ENCODE data around the gene CAMKV.

The CAMKV gene

DNA sequence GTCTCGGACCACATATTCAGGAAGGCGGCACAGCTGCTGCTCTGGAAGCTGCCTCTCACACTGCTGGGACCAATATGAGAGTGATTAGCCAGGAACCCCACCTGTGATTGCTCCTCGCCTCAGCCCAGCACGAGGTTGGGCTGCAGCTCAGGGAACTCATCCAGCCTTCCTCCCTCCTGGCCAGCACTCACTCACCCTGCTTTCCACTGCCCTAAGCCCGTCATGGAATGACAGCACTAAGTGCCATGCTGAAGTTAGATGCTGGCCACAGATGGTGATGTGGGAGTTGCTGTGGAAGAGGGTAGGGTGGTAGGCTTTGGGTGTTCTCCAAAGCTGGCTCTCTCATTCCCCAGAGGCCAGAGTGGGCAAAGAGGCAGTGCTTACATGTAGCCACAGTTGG lies 26.6 kb upstream of the CAMKV start:
- DNase-seq (ENCODE audit: low read depth, low spot score), result no peak

DNA sequence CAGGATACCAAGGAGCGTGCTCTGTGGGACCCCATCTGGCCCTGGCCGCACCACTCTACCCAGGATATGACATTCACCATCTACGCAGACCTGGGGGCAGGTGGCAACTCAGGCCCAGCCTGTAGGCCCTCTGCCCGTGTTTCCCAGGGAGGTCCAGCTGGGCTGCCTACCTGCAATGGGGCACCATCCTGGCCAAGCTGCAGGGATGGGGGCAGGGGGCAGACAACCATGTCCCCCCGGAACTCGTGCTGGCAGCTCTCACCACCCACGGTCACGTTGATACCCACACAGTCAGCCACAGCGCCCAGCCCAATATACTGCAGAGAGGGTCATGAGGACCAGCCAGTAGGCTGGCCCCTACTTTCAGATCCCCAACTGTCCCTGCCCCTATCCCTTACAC lies 26.1 kb upstream of the CAMKV start:
- DNase-seq (ENCODE audit: low read depth, low spot score), result no peak

DNA sequence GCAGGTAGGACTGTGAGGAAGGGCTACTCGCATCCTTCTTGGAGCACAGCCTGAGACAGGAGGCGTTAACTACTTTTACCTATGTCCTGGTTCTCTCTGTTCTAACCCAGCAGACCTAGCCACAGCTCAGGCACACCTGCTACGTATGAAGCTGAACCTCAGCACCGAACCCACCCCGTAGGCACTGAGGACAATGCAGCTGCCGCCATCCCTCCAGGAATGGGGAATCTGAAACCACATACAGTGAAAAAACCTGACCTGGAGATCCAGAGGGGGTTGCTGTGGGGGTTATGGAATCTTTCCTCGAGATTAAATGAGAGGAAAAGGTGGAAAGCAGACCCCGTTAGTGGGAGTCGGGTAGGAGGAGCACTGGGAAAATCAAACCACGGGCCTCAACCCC lies 19.6 kb upstream of the CAMKV start:
- DNase-seq (ENCODE audit: low read depth, low spot score), result no peak

DNA sequence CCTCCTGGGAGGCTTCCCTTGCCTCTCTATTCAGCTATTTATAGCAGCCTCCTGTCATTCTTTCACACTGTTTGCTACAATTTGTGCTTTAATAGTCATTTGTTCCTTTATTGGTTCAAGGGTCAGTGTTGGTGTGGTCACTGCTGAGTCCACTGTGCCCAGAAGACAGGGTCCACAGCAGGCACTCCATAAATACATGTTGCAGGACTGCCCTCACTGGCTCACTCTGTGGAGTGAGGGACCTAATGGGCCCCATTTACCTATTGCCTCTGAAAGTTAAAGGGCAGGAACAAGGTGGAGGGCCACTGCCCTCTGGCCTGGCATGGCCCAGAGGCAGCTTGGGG lies 17.2 kb upstream of the CAMKV start:
- DNase-seq (ENCODE audit: low read depth, low spot score), result no peak

DNA sequence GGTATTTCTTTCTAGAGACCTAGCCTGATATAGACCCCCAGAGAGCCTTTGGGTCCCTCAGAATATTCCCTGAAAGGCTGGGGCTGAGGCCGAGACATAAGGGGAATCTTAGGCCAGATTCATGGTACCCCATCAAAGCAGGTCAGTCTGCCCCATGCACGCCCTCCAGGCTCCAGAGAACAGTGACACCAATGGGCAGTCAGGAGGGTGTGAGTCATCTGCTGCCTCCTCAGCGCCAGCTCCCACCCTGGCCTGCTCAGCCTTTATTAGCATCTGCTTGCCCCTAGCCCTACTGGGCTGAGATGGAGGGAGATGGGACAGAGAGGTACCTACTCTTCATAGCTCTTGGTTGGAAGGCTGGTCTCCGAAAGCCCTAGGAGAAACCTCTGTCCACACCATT lies 14.3 kb upstream of the CAMKV start:
- DNase-seq (ENCODE audit: low read depth, low spot score), result no peak

DNA sequence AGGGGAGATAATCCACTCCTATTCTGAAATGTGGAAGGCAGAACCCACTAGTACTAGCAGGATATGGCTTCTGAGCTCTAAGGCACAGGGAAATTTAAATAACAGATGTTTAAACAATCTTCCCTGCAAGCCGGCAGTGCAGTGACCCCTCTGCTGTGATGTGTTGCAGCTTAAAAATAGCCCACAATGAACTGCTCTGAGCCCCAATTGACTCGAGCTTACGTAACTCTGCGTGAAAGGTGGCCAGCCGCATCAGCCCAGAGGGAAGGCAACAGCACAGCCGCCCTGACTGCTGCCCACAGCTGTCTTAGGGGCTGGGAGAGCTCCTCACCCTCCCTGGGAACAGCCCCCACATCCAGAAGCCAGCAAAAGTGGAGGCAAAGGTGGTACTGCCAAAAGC lies 12.5 kb upstream of the CAMKV start:
- DNase-seq (ENCODE audit: low read depth, low spot score), result no peak

DNA sequence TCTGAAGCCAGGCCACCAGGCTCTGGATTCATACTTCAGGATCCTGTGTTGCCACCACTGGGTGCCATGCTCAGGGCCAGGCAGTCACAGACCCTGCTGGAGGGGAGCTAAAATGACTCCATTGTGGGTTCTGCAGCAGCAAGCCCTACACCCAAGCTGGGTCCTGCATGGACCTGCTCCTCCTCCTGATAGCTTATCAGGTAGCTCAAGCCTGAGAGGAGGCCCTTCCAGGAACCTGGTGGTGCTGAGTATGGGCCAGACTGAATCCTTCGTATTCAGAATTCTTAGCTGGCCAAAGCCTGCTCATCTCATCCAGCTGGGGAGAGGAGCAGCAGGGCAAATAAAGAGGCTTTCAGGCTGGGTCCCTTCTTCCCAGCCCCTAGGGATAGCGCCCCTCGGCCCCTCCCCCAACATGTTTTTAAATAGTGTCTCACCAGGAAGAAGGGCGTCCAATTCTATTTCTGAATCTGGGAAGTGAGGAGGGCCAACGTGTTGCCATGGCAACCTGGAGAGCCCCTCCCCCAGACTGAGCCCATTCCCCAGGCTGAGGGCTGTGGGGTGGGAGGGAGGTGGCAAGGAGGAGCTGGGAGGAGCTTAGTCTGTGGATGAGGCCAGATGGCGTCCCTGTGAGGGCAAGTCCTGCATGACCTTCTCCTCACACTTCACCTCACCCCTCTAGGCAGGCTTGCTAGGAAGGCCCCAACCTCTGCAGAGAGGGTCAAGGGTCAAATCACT lies 11.0 kb upstream of the CAMKV start:
- peak; percentile 80 for DNase-seq (ENCODE audit: low read depth, low spot score)

DNA sequence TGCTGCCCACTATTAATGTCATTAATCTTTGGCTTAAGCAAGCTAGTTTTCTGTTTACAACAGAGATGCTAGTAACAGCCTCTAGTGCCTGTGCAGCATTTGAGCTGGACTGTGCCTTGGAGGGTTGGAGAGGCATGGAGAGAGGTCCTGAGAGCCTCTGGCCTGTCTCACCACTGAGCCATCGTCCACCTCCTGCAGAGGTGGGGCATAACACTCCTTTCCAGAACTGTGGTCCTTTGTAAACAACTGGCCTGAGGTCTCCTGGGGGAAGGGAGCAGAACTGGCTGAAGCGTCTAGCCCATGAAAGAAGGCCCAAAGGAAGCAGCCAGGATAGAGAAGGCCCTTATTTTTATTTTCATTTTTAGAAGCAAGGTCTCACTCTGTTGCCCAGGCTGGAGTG lies 10.0 kb upstream of the CAMKV start:
- DNase-seq (ENCODE audit: low read depth, low spot score), result no peak

DNA sequence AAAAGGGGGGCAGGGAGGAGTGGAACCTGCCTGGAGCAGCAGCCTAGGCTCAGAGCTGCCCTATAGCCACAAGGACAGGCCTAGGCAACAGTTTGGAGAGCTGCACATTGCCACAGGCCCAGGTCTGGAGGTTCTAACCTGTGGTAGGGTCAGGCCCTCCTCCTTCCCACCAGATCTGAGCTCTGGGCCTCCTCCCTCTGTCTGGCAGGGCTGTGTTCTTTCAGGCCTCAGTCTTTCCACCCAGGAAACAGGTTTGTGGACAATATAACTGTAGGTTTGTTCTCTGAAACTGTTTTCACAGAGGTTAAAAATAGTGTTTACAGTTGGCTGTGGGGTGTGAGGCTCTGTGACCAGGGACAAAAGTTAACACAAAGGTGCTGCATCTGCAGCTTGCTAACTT lies 9.0 kb upstream of the CAMKV start:
- no peak for DNase-seq (ENCODE audit: low read depth, low spot score)

DNA sequence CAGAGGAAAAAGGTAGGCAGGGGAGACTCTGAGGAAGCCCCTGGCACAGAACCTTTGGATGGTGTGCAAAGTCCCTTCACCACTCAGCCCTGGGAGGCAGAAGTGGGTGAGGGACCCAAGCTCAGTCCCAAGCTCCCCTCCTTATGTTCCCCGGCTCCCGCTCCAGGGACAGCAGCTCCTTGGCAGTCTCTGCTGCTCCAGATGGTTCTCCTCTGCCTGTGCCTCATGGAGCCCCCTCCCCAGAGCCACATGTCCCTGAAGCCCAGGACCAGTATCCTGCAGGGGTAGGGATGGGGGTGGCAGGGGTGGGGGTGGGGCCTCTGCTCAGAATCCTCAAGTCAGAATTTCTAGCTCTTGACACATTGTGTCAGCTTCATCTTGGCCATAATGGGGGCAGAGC lies 8.0 kb upstream of the CAMKV start:
- DNase-seq (ENCODE audit: low read depth, low spot score), result no peak

DNA sequence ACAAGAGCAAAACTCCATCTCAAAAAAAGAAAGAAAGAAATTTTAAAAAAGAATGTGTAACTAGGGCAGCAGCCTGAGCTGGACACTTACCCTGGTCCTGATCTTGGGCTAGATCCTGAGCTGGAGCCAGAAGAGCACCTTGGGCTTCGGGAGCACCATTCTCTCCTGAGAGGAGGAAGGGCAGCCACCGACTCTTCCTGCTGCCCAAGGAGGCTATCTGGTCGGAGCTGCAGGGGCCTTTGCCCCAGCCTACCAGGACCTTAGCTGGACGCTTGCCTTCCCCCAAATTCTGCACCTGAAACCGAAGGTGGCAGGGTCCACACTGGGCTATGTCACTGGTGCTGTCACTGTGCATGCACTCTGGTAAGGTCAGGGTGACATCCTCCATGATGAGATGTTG lies 6.9 kb upstream of the CAMKV start:
- DNase-seq (ENCODE audit: low read depth, low spot score), result no peak

DNA sequence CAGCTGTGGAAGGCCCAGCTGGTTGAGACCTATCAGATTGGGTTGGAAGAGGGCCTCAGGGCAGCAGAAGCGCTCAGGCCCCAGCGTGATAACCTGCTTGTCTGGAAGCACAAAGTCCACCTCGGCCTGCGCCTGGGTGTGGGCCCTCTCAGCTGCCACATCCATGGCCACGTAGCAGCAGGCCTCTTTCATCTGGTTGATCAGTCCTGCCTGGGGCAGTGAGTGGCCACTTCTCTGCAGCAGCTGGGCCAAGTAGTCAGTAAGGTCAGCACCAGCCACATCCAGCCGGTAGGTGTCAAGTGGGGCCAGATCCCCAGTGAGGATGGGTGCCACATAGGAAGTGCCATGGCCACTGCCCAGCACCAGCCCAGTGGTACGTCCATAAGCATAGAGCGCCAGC lies 3.9 kb upstream of the CAMKV start:
- peak; percentile 37 for DNase-seq (ENCODE audit: low read depth, low spot score)

DNA sequence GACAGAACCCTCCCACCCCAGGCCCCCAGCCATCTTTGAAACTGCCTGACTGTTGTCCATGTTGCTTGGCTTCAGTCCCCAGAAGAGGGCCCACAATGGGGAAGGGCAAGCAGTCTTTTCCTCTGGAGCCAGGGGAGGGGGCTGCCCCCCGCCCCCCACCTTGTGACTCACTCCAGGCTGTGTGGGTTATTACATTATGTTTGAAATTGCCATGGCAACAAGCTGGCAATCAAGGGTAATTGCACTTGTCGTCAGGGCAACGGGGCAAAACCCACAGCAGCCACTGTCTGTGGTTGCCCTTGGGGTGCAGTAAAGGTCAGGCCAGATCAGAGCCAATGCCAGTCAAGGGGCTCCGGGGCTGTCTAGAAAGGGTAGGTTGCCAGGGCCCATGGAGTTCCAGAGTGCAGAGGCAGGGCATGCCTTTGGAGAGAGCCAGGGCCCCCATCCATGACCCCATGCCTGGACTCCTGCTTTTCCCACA lies 3.1 kb upstream of the CAMKV start:
- DNase-seq (ENCODE audit: low read depth, low spot score), result no peak

DNA sequence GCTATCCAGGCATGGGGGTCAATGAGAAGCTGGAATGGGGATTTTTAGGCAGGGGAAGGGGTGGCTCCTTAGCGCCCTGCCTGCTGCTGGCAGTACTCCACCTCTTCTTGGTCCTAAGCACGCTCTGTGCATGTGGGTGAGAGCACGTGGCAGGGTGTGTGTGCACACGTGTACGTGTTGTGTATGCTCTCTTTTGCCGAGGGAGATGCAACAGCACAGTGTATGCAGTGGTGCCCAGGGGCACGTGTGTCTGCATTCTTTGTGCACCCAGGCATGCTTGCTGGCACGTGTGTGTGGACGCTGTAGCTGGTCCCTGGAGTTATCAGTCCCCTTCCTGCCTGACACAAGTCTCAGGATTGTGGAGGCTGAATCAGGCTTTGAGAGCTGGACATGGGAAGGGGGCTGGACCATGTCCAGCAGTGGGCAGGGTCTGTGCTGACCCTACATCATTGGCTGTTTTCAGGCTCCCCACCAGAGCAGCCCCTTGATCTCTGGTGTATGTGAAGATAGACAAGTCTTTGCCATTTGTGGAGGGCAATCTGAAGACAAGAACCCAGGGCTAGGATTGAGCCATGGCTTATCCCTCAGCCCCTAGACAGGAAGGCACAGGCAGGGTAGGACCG lies 1.9 kb upstream of the CAMKV start:
- DNase-seq (ENCODE audit: low read depth, low spot score), result no peak

DNA sequence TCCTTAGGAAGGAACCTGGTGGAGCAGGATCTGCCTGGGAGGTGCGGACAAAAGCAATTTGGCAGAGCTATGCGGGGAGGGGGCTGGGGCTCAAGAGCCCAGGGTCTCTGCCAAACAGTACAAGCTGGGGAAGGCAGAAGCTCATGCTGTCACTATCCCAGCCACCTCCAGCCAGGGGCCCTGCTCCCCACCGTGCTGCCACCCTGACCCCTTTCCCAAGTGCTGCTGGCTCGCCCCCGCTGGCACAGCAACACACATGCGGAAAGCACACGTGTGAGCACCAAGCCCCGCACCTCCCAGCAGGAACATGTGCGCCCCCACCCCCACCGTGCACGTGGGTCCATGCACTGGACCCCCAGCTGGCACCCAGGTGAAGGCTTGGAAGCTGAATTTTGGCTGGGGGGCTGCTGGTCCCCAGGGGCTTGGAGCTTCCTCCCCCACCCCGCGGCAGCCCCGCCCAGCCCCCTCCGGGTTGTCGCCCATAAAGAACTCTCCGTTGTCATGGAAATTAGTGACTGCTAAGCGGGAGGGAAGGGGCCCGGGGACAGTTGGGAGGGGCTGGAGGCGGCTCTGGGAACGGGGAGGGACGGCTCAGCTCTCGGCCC lies 742 bp downstream of the CAMKV start:
- DNase-seq (ENCODE audit: low read depth, low spot score), result peak; percentile 59

DNA sequence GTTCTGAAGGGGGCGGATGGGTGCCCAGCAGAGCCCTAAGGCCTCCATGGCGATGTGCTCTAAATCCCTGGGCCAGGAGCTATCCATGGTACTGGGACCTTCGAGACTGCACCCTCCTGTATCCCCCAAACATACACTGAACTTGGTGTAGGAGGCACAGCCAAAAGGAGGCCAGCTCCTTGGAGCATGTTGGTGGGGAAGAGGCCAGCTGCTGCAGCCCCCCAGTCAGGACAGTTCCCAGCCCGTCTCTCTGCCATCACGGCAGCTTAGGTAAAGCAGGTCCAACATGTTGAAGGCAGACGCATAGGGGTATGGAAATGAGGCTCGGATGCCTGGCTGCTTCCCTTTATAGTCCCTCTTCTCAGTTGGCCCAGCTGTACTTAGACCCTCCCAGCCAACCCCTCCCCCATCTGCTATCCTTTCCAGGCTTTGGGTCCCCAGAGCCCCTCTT lies 1.8 kb downstream of the CAMKV start:
- DNase-seq (ENCODE audit: low read depth, low spot score), result peak; percentile 81

DNA sequence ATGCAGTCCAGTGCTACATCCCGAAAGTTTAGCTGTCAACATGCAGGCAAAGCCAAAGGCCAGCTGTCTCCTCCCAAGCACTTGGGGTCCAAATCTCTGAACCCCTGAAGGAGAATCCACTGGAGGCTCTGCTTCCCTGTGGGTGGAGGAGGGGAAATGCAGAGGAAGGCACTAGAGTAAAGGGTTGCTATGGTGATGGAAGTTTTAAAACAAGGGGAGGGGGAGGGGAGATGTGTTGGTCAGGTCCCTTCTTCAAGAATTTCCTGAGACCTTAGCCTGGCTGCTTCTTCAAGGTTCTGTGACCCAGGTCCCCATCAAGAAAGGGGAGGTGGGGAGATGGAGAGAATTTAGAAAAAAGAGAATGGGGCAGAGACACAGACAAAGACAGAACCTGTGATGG lies 2.3 kb downstream of the CAMKV start:
- DNase-seq (ENCODE audit: low read depth, low spot score), result no peak

DNA sequence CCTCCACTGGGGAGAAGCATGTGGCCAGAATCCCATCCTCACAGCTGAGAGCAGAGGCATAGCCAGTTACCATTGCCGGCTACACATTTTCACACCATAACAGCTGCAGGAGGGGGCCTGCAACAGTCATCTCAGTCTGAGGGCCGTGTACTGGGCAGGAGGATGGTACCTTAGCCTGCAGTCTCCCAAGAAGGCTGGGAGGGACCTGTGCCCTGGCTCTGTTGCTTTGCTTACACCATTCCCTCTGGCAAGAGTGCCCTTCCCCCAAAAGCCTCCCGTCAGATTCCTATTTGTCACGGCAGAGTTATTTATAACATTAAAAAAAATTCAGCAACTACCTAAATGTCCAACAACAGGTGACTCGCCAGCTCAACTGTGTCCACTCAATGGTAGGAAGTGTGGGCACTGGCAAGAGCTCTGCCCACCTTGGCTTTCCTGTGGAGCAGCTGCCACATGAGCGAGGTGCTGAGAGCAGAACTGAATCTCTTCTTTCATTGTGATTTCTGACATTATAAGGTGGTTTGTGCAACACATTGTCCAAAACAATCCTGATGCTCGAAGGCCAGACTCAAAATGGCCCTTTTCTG lies 4.4 kb downstream of the CAMKV start:
- no peak for DNase-seq (ENCODE audit: low read depth, low spot score)

DNA sequence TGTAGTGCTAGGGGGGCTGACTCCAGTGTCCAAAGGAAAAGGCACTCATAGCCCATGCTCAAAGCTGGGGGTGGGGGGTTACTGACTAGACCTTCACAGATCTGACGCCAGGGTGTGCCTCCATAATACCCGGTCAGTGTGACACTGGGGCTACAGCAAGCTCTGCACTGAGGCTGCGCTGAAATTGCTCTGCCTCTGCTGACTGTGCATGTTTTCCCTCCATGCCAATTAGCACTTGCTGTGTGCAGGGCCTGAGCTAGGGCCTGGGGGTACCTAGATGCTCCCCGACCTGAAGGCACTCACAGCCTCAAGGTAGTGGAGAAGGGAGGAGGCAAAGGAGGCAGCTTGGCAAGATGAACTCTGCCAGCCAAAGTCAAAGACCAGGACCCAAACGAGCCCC lies 5.2 kb downstream of the CAMKV start:
- no peak for DNase-seq (ENCODE audit: low read depth, low spot score)

DNA sequence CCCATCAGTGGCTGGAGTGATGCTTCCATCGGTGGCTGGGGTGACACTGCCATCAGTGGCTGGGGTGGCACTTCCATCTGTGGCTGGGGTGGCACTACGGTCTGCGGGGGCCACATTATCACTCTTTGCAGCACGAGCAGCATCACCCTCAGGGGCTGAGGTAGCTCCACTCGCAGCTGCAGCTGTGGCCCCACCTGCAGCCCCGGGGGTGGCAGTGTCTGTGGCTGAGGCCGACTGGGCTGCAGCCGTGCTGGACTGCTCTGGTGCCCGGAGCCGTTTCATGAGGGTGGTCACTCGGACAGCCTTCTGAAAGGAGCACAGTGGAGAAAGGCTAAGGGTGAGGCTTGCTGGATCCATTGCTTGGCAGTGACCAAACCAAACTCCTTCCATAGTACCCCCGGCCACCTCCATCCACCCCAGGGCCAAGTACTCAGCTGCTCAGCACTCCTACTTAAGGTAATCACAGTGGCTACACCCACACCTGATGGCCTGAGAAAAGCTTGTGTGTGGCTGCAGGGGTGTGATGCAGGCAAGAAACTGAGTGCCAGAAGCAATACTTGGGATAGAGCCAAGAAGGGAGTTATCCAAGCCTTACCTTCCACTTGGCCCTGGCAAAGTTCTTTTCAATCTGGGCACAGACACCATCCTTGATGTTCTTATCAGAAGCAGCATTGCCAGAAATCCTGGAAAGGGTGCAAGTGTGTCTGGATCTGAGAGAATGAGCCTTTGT lies 10.0 kb downstream of the CAMKV start:
- no peak for DNase-seq (ENCODE audit: low read depth, low spot score)

DNA sequence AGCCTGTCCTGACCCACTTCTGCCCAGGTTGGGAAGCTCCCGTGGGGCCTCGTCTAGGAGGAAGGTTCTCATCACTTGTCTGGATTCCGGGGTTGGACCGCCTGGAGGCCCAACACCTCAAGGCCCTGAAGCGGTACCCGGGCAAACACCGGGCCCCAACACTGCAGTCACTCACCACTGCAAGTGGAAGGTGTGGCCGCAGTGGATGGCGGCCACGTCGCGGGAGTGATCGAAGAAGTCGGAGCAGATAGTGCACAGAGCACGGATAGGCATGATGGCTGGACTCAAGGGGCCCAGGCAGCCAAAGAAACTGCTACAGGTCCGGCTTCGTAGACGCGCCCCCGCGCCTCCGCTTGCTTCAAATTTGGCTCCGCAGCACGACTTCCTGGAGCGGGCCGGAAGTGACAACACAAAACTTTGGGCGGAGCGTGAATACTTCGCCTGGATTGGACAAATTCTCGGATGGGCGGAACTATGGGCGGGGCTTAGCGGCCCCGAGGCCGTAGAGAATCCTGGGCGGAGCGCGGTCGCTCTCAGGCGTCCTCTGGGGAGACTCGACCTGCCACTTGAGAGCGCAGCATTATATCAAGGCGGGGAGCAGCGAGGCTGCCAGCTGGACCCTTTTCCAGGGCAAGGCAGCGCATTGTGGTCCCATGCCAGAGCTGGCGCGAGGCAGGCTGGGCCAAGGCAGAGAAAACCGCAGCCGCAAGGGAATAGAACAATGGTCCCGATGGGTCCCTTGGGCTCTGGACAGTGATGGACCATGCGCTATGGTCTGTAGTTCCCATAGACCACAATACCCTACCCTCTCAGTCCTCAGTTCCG lies 13.3 kb downstream of the CAMKV start, which contains the start of gene TRAIP:
Gene TRAIP, minus strand, starts transcription at position 384 of the 825 bp plus-strand sequence. Its CDS starts 111 bp downstream, at position 273.
- peak; percentile 98 for DNase-seq (ENCODE audit: low read depth, low spot score)

Data from ELF-1 (cell line).